ENCODE results near the gene HTR3A. TPM values are rescaled to one million over a fixed set of nuclear protein-coding genes. Genes with fewer than 3 reads are reported as not detected.

The HTR3A gene
- total RNA-seq, 2 experiments from 2014 or later = not detected

DNA sequence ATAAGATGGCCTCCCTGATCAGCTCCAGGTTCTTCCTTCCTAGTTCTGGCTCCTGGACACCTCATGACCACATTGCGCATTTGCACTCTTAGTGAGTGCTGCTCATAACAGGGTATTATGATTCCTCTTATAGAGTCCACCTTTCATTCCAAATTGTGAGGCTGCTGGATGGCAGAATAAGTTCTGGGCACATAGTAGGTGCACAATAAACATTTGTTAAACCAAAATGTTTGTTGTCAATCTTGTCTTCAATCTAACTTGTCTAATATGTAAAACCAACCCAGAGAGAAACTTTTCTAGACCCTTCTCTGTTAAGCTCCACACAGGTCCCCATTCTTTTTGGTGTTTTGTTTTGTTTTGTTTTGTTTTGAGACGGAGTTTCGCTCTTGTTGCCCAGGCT is 62.0 kb downstream of the HTR3A start:
- H3K4me3 Mint-ChIP-seq = no peak overlapping the region
- ChIA-PET CTCF (interaction anchor here (1.4 to 6.0 kb wide), 2 partner anchors 198 to 224 kb away, joined by 3 to 33 read pairs; no protein-coding TSS in a partner anchor), POLR2A (no interaction called here)
- intact Hi-C loops (cut with DNase I, micrococcal nuclease) = loop anchor here (1.0 to 2.0 kb wide), 4 partner anchors 42 to 224 kb away; no protein-coding TSS in a partner anchor
- no peaks in the 10 kb centered on the region for H3K36me3 Mint-ChIP-seq (ENCODE audit: low read depth)
- no peak for DNase-seq
- TF ChIP-seq, protein P1, sequence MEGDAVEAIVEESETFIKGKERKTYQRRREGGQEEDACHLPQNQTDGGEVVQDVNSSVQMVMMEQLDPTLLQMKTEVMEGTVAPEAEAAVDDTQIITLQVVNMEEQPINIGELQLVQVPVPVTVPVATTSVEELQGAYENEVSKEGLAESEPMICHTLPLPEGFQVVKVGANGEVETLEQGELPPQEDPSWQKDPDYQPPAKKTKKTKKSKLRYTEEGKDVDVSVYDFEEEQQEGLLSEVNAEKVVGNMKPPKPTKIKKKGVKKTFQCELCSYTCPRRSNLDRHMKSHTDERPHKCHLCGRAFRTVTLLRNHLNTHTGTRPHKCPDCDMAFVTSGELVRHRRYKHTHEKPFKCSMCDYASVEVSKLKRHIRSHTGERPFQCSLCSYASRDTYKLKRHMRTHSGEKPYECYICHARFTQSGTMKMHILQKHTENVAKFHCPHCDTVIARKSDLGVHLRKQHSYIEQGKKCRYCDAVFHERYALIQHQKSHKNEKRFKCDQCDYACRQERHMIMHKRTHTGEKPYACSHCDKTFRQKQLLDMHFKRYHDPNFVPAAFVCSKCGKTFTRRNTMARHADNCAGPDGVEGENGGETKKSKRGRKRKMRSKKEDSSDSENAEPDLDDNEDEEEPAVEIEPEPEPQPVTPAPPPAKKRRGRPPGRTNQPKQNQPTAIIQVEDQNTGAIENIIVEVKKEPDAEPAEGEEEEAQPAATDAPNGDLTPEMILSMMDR (IDR thresholded peaks at IDR 0.05) = no peak
- peaks cover 0 to 3% of the 10 kb centered on the region in 2 experiments for H3K27me3 ChIP-seq (ENCODE audit: control insufficient read depth in 1 of 2, insufficient read depth in 2 of 2, low read length in 2 of 2)
- H3K27ac ChIP-seq (ENCODE audit: low read depth in 1 of 2, low read length in 2 of 2) = no peak overlapping the region
- no peaks in the 10 kb centered on the region for H3K4me1 Mint-ChIP-seq (ENCODE audit: low read depth)
- no peak overlapping the region for H3K27ac Mint-ChIP-seq
- no peak overlapping the region for H3K4me3 ChIP-seq (ENCODE audit: low read length)
- ATAC-seq (ENCODE audit: poor library complexity) = no peak
- H3K4me1 ChIP-seq (ENCODE audit: insufficient read depth, low read length) = peaks cover 10% of the 10 kb centered on the region
- no peaks in the 10 kb centered on the region for H3K36me3 ChIP-seq (ENCODE audit: insufficient read depth, low read length)
- H3K9me3 ChIP-seq (ENCODE audit: control insufficient read depth in 1 of 2, insufficient read depth in 1 of 2, low read length in 2 of 2) = no peaks in the 10 kb centered on the region
- no peaks in the 10 kb centered on the region for H3K9me3 Mint-ChIP-seq
- H3K27me3 Mint-ChIP-seq = no peaks in the 10 kb centered on the region

- TF ChIP-seq, protein P1 (IDR thresholded peaks at IDR 0.05) = no peak
- Mint-ChIP-seq H3K36me3 (ENCODE audit: low read depth) (no peaks in the 10 kb centered on the region), H3K27ac (no peak overlapping the region), H3K4me3 (no peak overlapping the region), H3K27me3 (no peaks in the 10 kb centered on the region), H3K4me1 (ENCODE audit: low read depth) (peaks cover 10% of the 10 kb centered on the region), H3K9me3 (no peaks in the 10 kb centered on the region)
- peaks cover 19% of the 10 kb centered on the region for H3K4me1 ChIP-seq (ENCODE audit: insufficient read depth, low read length)
- no peak overlapping the region for H3K27ac ChIP-seq (ENCODE audit: low read depth in 1 of 2, low read length in 2 of 2)
- no peak for DNase-seq
- no peak for ATAC-seq (ENCODE audit: poor library complexity)
- no peaks in the 10 kb centered on the region for H3K9me3 ChIP-seq (ENCODE audit: control insufficient read depth in 1 of 2, insufficient read depth in 1 of 2, low read length in 2 of 2)
- intact Hi-C loops (cut with DNase I, micrococcal nuclease) = no loop called here
- ChIA-PET CTCF (interaction anchor here (6.0 kb wide), 1 partner anchor 221 kb away, joined by 33 read pairs; no protein-coding TSS in a partner anchor), POLR2A (no interaction called here)
- H3K27me3 ChIP-seq (ENCODE audit: control insufficient read depth in 1 of 2, insufficient read depth in 2 of 2, low read length in 2 of 2) = peaks cover 0 to 2% of the 10 kb centered on the region in 2 experiments
- no peak overlapping the region for H3K4me3 ChIP-seq (ENCODE audit: low read length)
- H3K36me3 ChIP-seq (ENCODE audit: insufficient read depth, low read length) = no peaks in the 10 kb centered on the region
Measured at GRCh38 chr11:114039551-114039950, 64.6 kb downstream of the HTR3A start.

Other genes starting within 250 kb of the HTR3A start
- 1 to 10 TPM; 2.0 to 2.2 TPM for gene ZW10, start 201.4 kb upstream of the HTR3A start, total RNA-seq
- not detected for gene CLDN25, start 195.3 kb upstream of the HTR3A start, total RNA-seq
- 1 to 10 TPM; 7.9 to 9.4 TPM for gene USP28, start 99.5 kb upstream of the HTR3A start, total RNA-seq
- not detected for gene HTR3B, start 70.3 kb upstream of the HTR3A start, total RNA-seq
- gene ZBTB16, start 84.6 kb downstream of the HTR3A start, total RNA-seq = 10 to 100 TPM; 19.1 to 20.6 TPM